HEK293 (cell line): ENCODE data around the gene DDX23.
A peak's percentile ranks its signal among the peaks of the same experiment; 100 is the strongest.

Experiments used
- BCL11A ChIP-seq: fragments of 450-650 bp; formaldehyde crosslinking; IDR thresholded peaks from 2 replicates; pipeline ENCODE4 v1.5.1; 2016; ENCODE audit warnings: low read depth, missing biosample characterization, missing genetic modification characterization
- GFI1B ChIP-seq: fragments of 450-650 bp; formaldehyde crosslinking; IDR thresholded peaks from 2 replicates; pipeline ENCODE4 v1.5.1; 2016; ENCODE audit warnings: missing biosample characterization, missing genetic modification characterization
- GLIS1 ChIP-seq: fragments of 450-650 bp; formaldehyde crosslinking; IDR thresholded peaks from 2 replicates; pipeline ENCODE4 v1.5.1; 2016; ENCODE audit warnings: missing biosample characterization, missing genetic modification characterization
- INSM2 ChIP-seq: fragments of 450-650 bp; formaldehyde crosslinking; IDR thresholded peaks from 2 replicates; pipeline ENCODE4 v1.5.1; 2016; ENCODE audit warnings: missing biosample characterization, missing genetic modification characterization
- KLF7 ChIP-seq: fragments of 450-650 bp; formaldehyde crosslinking; IDR thresholded peaks from 2 replicates; pipeline ENCODE4 v1.5.1; 2016; ENCODE audit warnings: missing biosample characterization, missing genetic modification characterization, borderline replicate concordance
- PRDM4 ChIP-seq: fragments of 450-650 bp; formaldehyde crosslinking; IDR thresholded peaks from 2 replicates; pipeline ENCODE4 v1.5.1; 2017; ENCODE audit warnings: missing biosample characterization, missing genetic modification characterization
- SP3 ChIP-seq: fragments of 450-650 bp; formaldehyde crosslinking; IDR thresholded peaks from 2 replicates; pipeline ENCODE4 v1.5.1; 2016; ENCODE audit warnings: missing biosample characterization, missing genetic modification characterization
- ZBTB21 ChIP-seq: fragments of 450-650 bp; formaldehyde crosslinking; IDR thresholded peaks from 2 replicates; pipeline ENCODE4 v1.5.1; 2017; ENCODE audit warnings: missing biosample characterization, missing genetic modification characterization
- ZBTB7A ChIP-seq: fragments of 450-650 bp; formaldehyde crosslinking; IDR thresholded peaks from 2 replicates; pipeline ENCODE4 v1.5.1; 2016; ENCODE audit warnings: low read depth, missing biosample characterization, missing genetic modification characterization
- ZEB2 ChIP-seq: fragments of 450-650 bp; formaldehyde crosslinking; IDR thresholded peaks from 2 replicates; pipeline ENCODE4 v1.5.1; 2016; ENCODE audit warnings: missing biosample characterization, missing genetic modification characterization
- ZFP69B ChIP-seq: fragments of 450-650 bp; formaldehyde crosslinking; IDR thresholded peaks from 2 replicates; pipeline ENCODE4 v1.5.1; 2016; ENCODE audit warnings: missing biosample characterization, missing genetic modification characterization
- ZNF10 ChIP-seq: fragments of 450-650 bp; formaldehyde crosslinking; IDR thresholded peaks from 2 replicates; pipeline ENCODE4 v1.5.1; 2017; ENCODE audit warnings: missing biosample characterization, missing genetic modification characterization
- ZNF140 ChIP-seq: fragments of 450-650 bp; formaldehyde crosslinking; IDR thresholded peaks from 2 replicates; pipeline ENCODE4 v1.5.1; 2016; ENCODE audit warnings: missing biosample characterization, missing genetic modification characterization
- ZNF19 ChIP-seq: fragments of 450-650 bp; formaldehyde crosslinking; IDR thresholded peaks from 2 replicates; pipeline ENCODE4; 2016; ENCODE audit warnings: missing biosample characterization, missing genetic modification characterization, low read depth
- ZNF221 ChIP-seq: fragments of 450-650 bp; formaldehyde crosslinking; IDR thresholded peaks from 2 replicates; pipeline ENCODE4 v1.5.1; 2017; ENCODE audit warnings: missing biosample characterization, missing genetic modification characterization, borderline replicate concordance
- ZNF24 ChIP-seq: fragments of 450-650 bp; formaldehyde crosslinking; IDR thresholded peaks from 2 replicates; pipeline ENCODE4 v1.5.1; 2016; ENCODE audit warnings: missing biosample characterization, missing genetic modification characterization
- ZNF362 ChIP-seq: fragments of 450-650 bp; formaldehyde crosslinking; IDR thresholded peaks from 2 replicates; pipeline ENCODE4 v1.5.1; 2016; ENCODE audit warnings: missing biosample characterization, missing genetic modification characterization
- ZNF366 ChIP-seq: fragments of 450-650 bp; formaldehyde crosslinking; conservative IDR thresholded peaks from 2 replicates; pipeline ENCODE4 v1.5.1; 2016; ENCODE audit warnings: missing biosample characterization, missing genetic modification characterization
- ZNF404 ChIP-seq: fragments of 450-650 bp; formaldehyde crosslinking; IDR thresholded peaks from 2 replicates; pipeline ENCODE4 v1.5.1; 2017; ENCODE audit warnings: missing biosample characterization, missing genetic modification characterization
- ZNF501 ChIP-seq: fragments of 450-650 bp; formaldehyde crosslinking; IDR thresholded peaks from 2 replicates; pipeline ENCODE4 v1.5.1; 2016; ENCODE audit warnings: missing biosample characterization, missing genetic modification characterization
- ZNF510 ChIP-seq: fragments of 450-650 bp; formaldehyde crosslinking; IDR thresholded peaks from 2 replicates; pipeline ENCODE4 v1.5.1; 2018; ENCODE audit warnings: mild to moderate bottlenecking, missing genetic modification characterization, missing biosample characterization; ENCODE audit not compliant: insufficient replicate concordance
- ZNF558 ChIP-seq: fragments of 450-650 bp; formaldehyde crosslinking; IDR thresholded peaks from 2 replicates; pipeline ENCODE4 v1.5.1; 2016; ENCODE audit warnings: missing biosample characterization, missing genetic modification characterization
- ZNF580 ChIP-seq: fragments of 450-650 bp; formaldehyde crosslinking; IDR thresholded peaks from 2 replicates; pipeline ENCODE4 v1.5.1; 2016; ENCODE audit warnings: missing biosample characterization, missing genetic modification characterization
- ZNF623 ChIP-seq: fragments of 450-650 bp; formaldehyde crosslinking; IDR thresholded peaks from 2 replicates; pipeline ENCODE4 v1.5.1; 2016; ENCODE audit warnings: missing biosample characterization, missing genetic modification characterization
- ZNF654 ChIP-seq: fragments of 450-650 bp; formaldehyde crosslinking; IDR thresholded peaks from 2 replicates; pipeline ENCODE4 v1.5.1; 2016; ENCODE audit warnings: low read depth, missing biosample characterization, missing genetic modification characterization
- ZNF664 ChIP-seq: fragments of 450-650 bp; formaldehyde crosslinking; IDR thresholded peaks from 2 replicates; pipeline ENCODE4 v1.5.1; 2016; ENCODE audit warnings: missing biosample characterization, missing genetic modification characterization
- ZNF677 ChIP-seq: fragments of 450-650 bp; IDR thresholded peaks from 2 replicates; pipeline ENCODE4 v1.5.0; 2018; ENCODE audit warnings: missing biosample characterization, mild to moderate bottlenecking, missing genetic modification characterization, moderate library complexity
- ZSCAN18 ChIP-seq: fragments of 450-650 bp; formaldehyde crosslinking; IDR thresholded peaks from 2 replicates; pipeline ENCODE4 v1.5.1; 2016; ENCODE audit warnings: missing biosample characterization, missing genetic modification characterization
- ZSCAN4 ChIP-seq: fragments of 450-650 bp; formaldehyde crosslinking; IDR thresholded peaks from 2 replicates; pipeline ENCODE4 v1.5.1; 2017; ENCODE audit warnings: missing biosample characterization, missing genetic modification characterization
- ZSCAN5A ChIP-seq: fragments of 450-650 bp; formaldehyde crosslinking; IDR thresholded peaks from 2 replicates; pipeline ENCODE4 v1.5.1; 2016; ENCODE audit warnings: missing biosample characterization, missing genetic modification characterization

The DDX23 gene

GRCh38 chr12:48866052-48866711, 14.2 kb upstream of the DDX23 start (continued):
- peak; percentile 52; the same call in 1 of the 2 replicates for TF ChIP-seq ZNF362 (tag by site-specific recombination)
- TF ChIP-seq ZSCAN18 (tag by site-specific recombination), result no peak
- TF ChIP-seq ZNF140 (tag by site-specific recombination), result peak; percentile 97
- peak; percentile 59; the same call in 1 of the 2 replicates for TF ChIP-seq BCL11A (tag by site-specific recombination)
- TF ChIP-seq INSM2 (tag by site-specific recombination), result peak; percentile 62; the same call in 1 of the 2 replicates
- TF ChIP-seq ZNF366 (tag by site-specific recombination), result peak; percentile 6; the same call in 1 of the 2 replicates
- TF ChIP-seq ZNF580 (tag by site-specific recombination), result peak; percentile 91
- TF ChIP-seq ZEB2 (tag by site-specific recombination), result peak; percentile 44; the same call in 1 of the 2 replicates
- TF ChIP-seq PRDM4, result peak; percentile 50; the same call in 1 of the 2 replicates
- peak; percentile 94 for TF ChIP-seq ZNF664 (tag by site-specific recombination)
- no peak for TF ChIP-seq ZSCAN4 (tag by site-specific recombination)
- TF ChIP-seq ZNF623, result peak; percentile 94
- no peak for TF ChIP-seq ZNF510 (tag by site-specific recombination)
- TF ChIP-seq ZNF221 (tag by site-specific recombination), result peak; percentile 55; the same call in 1 of the 2 replicates
- TF ChIP-seq ZNF501, result peak; percentile 96
- peak; percentile 81 for TF ChIP-seq ZNF654 (tag by site-specific recombination)
- TF ChIP-seq ZSCAN5A (tag by site-specific recombination), result no peak
- TF ChIP-seq SP3, result peak; percentile 13; the same call in 1 of the 2 replicates
- TF ChIP-seq ZNF24 (tag by site-specific recombination), result peak; percentile 77; the same call in 1 of the 2 replicates
- peak; percentile 37; the same call in 1 of the 2 replicates for TF ChIP-seq ZNF10
- no peak for TF ChIP-seq ZBTB7A (tag by site-specific recombination)
- peak; percentile 95 for TF ChIP-seq ZNF19
- TF ChIP-seq KLF7, result peak; percentile 85; the same call in 1 of the 2 replicates
- peak; percentile 78; the same call in 1 of the 2 replicates for TF ChIP-seq ZBTB21 (tag by site-specific recombination)
- TF ChIP-seq ZFP69B (tag by site-specific recombination), result peak; percentile 41
- TF ChIP-seq ZNF677 (tag by site-specific recombination), result no peak
- peak; percentile 96 for TF ChIP-seq ZNF558 (tag by site-specific recombination)
- TF ChIP-seq GFI1B (tag by site-specific recombination), result peak; percentile 84
- TF ChIP-seq GLIS1 (tag by site-specific recombination), result peak; percentile 44
- TF ChIP-seq ZNF404 (tag by site-specific recombination), result peak; percentile 95
